Mesenchymal stem cell (in vitro differentiated cells and primary cell): ENCODE results near the gene PHTF2.

Experiments used
- DNase-seq: peaks from one replicate; pipeline ENCODE4 v3.0.0-alpha.2; 2013
- H2AFZ ChIP-seq: one replicate; pipeline ENCODE4 v1.6.1; 2013; ENCODE audit warnings: low read depth, mild to moderate bottlenecking, control low read depth, inconsistent platforms, low read length, moderate library complexity
- H2AK5ac ChIP-seq: 2 replicates; pipeline ENCODE4 v1.6.1; 2013; ENCODE audit warnings: low read length, moderate library complexity, mild to moderate bottlenecking, inconsistent platforms; ENCODE audit not compliant: severe bottlenecking
- H2BK120ac ChIP-seq: one replicate; pipeline ENCODE4 v1.6.1; 2013; ENCODE audit warnings: low read depth, mild to moderate bottlenecking, inconsistent platforms, low read length, moderate library complexity
- H2BK12ac ChIP-seq, 2 experiments: one replicate each; pipeline ENCODE4 v1.6.1; 2013; ENCODE audit warnings: inconsistent platforms in 2 of 2, low read length in 2 of 2, mild to moderate bottlenecking in 2 of 2, moderate library complexity in 2 of 2, control low read depth in 1 of 2
- H2BK15ac ChIP-seq: one replicate; pipeline ENCODE4 v1.6.1; 2013; ENCODE audit warnings: mild to moderate bottlenecking, low read depth, inconsistent platforms; ENCODE audit not compliant: poor library complexity, severe bottlenecking
- H2BK5ac ChIP-seq: 2 replicates; pipeline ENCODE4 v1.6.1; 2013; ENCODE audit warnings: low read depth, mild to moderate bottlenecking, low read length, control low read depth, inconsistent platforms; ENCODE audit not compliant: poor library complexity, severe bottlenecking
- H3K14ac ChIP-seq, 2 experiments: one replicate each; pipeline ENCODE4 v1.6.1; 2013; ENCODE audit warnings: inconsistent platforms in 2 of 2, low read length in 2 of 2, control low read depth in 1 of 2, mild to moderate bottlenecking in 1 of 2, moderate library complexity in 1 of 2
- H3K18ac ChIP-seq, 2 experiments: one replicate each; pipeline ENCODE4 v1.6.1; 2013; ENCODE audit warnings: inconsistent platforms in 2 of 2, low read length in 2 of 2, control low read depth in 1 of 2, low read depth in 1 of 2, mild to moderate bottlenecking in 1 of 2
- H3K23ac ChIP-seq, 2 experiments: one replicate each; pipeline ENCODE4 v1.6.1; 2013; ENCODE audit warnings: inconsistent platforms in 2 of 2, low read length in 2 of 2, mild to moderate bottlenecking in 2 of 2, moderate library complexity in 2 of 2, control low read depth in 1 of 2
- H3K27ac ChIP-seq: 2 replicates; pipeline ENCODE4 v1.5.1; 2013; ENCODE audit warnings: mild to moderate bottlenecking, moderate library complexity, low read length, control low read depth, inconsistent platforms; ENCODE audit not compliant: poor library complexity, severe bottlenecking
- H3K27me3 ChIP-seq, 2 experiments: 2 replicates each; pipeline versions ENCODE4 v1.6.1 to v1.7.0; 2013; ENCODE audit warnings: low read length in 2 of 2, mild to moderate bottlenecking in 2 of 2, moderate library complexity in 2 of 2, control low read depth in 1 of 2, inconsistent platforms in 1 of 2; ENCODE audit not compliant: control insufficient read depth in 1 of 2, insufficient read depth in 1 of 2
- H3K36me3 ChIP-seq, 2 experiments: 2 replicates each; pipeline versions ENCODE4 v1.6.1 to v1.7.0; 2013; ENCODE audit warnings: low read length in 2 of 2, control low read depth in 1 of 2, inconsistent platforms in 1 of 2, low read depth in 1 of 2, mild to moderate bottlenecking in 1 of 2; ENCODE audit not compliant: insufficient read depth in 2 of 2, control insufficient read depth in 1 of 2
- H3K4ac ChIP-seq, 2 experiments: one replicate each; pipeline ENCODE4 v1.6.1; 2013; ENCODE audit warnings: inconsistent platforms in 2 of 2, low read length in 2 of 2, mild to moderate bottlenecking in 2 of 2, moderate library complexity in 2 of 2, control low read depth in 1 of 2, low read depth in 1 of 2
- H3K4me1 ChIP-seq: 2 replicates; pipeline ENCODE4 v1.6.1; 2013; ENCODE audit warnings: low read depth, low read length, control low read depth; ENCODE audit not compliant: control insufficient read depth, insufficient read depth
- H3K4me2 ChIP-seq: 2 replicates; pipeline ENCODE4 v1.6.1; 2013; ENCODE audit warnings: low read length, mild to moderate bottlenecking, inconsistent platforms; ENCODE audit not compliant: poor library complexity, severe bottlenecking
- H3K4me3 ChIP-seq, 2 experiments: 2 replicates each; pipeline versions ENCODE4 v1.5.1 to v1.7.0; 2013; ENCODE audit warnings: low read length in 2 of 2, mild to moderate bottlenecking in 2 of 2, control low read depth in 1 of 2, low read depth in 1 of 2; ENCODE audit not compliant: insufficient read depth in 1 of 2
- H3K79me1 ChIP-seq: replicated peaks from 2 replicates; pipeline ENCODE4 v1.6.1; 2013; ENCODE audit warnings: mild to moderate bottlenecking, control low read depth, low read length, inconsistent platforms; ENCODE audit not compliant: poor library complexity, severe bottlenecking
- H3K9ac ChIP-seq: 2 replicates; pipeline ENCODE4 v1.7.0; 2013; ENCODE audit warnings: mild to moderate bottlenecking, low read length, moderate library complexity
- H3K9me3 ChIP-seq: 2 replicates; pipeline ENCODE4 v1.7.0; 2013; ENCODE audit warnings: mild to moderate bottlenecking, low read length; ENCODE audit not compliant: control insufficient read depth
- H4K8ac ChIP-seq: one replicate; pipeline ENCODE4 v1.6.1; 2013; ENCODE audit warnings: inconsistent platforms, mild to moderate bottlenecking, low read length, moderate library complexity
- H4K91ac ChIP-seq: one replicate; pipeline ENCODE4 v1.6.1; 2013; ENCODE audit warnings: mild to moderate bottlenecking, low read length, inconsistent platforms
- WGBS: methylation state at CpG from one replicate; pipeline ENCODE4 v1.1.7; 2013; ENCODE audit warnings: mixed read lengths; 5-methylcytosine and 5-hydroxymethylcytosine counted together

PHTF2 gene

DNA sequence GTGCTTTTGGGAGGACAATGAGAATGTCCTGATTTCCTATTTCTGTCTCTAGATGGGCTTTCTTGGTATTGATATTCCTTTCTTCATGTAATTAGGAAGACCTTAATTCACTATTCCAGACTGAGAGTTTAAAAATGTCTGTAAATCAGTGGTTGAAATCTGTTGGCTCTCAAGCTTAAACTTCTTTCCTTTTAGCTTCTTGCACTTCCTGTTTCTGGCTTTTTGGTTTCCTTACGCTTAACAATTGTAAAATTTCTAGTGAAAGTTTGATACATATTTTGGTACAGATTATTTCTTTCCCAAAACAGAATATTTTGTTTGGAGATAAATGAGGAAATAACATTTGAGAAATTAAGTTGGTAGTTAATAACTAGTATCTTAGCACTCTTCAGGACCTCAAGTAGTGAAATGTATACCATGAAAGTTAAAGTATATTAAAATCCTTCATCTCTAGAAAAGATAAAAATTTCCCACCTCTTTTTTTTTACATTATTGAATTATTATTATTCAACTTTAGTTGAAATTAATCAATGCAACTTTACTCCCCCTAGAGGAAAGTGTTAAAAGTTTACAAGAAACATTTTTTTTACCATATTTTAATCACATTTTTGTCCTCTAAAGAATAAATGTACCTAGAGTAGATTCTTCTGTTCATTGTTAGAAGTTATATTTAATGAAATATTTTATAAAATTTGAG is 137.2 kb downstream of the PHTF2 start:
- WGBS = no CpG with 5 or more reads among the region's 1 CpG
- no peak overlapping the region for H3K4me2 ChIP-seq

DNA sequence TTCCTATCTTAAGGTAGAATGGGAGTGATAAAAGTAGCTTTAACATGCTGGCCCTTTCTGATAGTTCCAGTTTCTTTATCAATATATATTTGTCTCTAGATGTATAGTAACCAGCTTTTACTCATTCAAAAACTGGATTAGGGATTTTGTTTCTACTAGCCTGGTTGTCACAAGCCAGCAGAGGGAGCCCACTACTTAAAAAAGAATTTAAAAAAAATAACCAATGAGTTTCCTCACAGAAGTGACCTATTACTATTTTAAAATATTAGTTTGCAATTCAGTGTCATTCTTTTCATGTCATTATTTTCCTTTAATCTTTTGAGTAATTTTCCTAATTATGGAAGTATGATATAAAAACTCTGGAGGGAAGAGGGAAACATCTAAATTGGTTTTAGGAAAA is 142.1 kb downstream of the PHTF2 start:
- no peaks in the 10 kb centered on the region for H3K27me3 ChIP-seq
- H3K27ac ChIP-seq = no peak overlapping the region
- H3K79me1 ChIP-seq = peaks cover 2% of the 10 kb centered on the region
- H4K91ac ChIP-seq = no peak overlapping the region
- peaks cover 3 to 8% of the 10 kb centered on the region in 2 experiments for H3K36me3 ChIP-seq
- H2AFZ ChIP-seq = no peak overlapping the region
- H3K4me1 ChIP-seq = no peaks in the 10 kb centered on the region
- H3K4me3 ChIP-seq = no peak overlapping the region
- peak; percentile 49 for DNase-seq
- H3K14ac ChIP-seq = no peak overlapping the region
- H3K9me3 ChIP-seq = no peaks in the 10 kb centered on the region
- no peak overlapping the region for H3K4me2 ChIP-seq
- no peak overlapping the region for H2BK5ac ChIP-seq
- no peak overlapping the region for H3K4ac ChIP-seq
- no peak overlapping the region for H3K9ac ChIP-seq
- H3K23ac ChIP-seq = no peak overlapping the region
- no peak overlapping the region for H2BK15ac ChIP-seq
- no peak overlapping the region for H2BK12ac ChIP-seq
- H3K18ac ChIP-seq = no peak overlapping the region
- H4K8ac ChIP-seq = no peak overlapping the region
- no peak overlapping the region for H2BK120ac ChIP-seq
- H2AK5ac ChIP-seq = no peak overlapping the region

More for the DNA sequence above, 137.2 kb downstream of the PHTF2 start:
- Histone ChIP-seq H3K18ac (no peak overlapping the region), H3K4ac (no peak overlapping the region), H2AFZ (no peak overlapping the region), H3K9me3 (no peaks in the 10 kb centered on the region), H3K23ac (no peak overlapping the region), H2BK15ac (no peak overlapping the region), H3K36me3 (no peaks in the 10 kb centered on the region), H3K4me3 (no peak overlapping the region), H2BK120ac (no peak overlapping the region), H2AK5ac (no peak overlapping the region), H4K8ac (no peak overlapping the region), H3K4me1 (no peaks in the 10 kb centered on the region), H3K9ac (peak overlapping the region; percentile 4), H2BK5ac (no peak overlapping the region), H2BK12ac (no peak overlapping the region), H3K79me1 (peaks cover 3% of the 10 kb centered on the region), H3K27ac (no peak overlapping the region), H3K27me3 (no peaks in the 10 kb centered on the region), H3K14ac (no peak overlapping the region), H4K91ac (no peak overlapping the region)
- DNase-seq = no peak

DNA sequence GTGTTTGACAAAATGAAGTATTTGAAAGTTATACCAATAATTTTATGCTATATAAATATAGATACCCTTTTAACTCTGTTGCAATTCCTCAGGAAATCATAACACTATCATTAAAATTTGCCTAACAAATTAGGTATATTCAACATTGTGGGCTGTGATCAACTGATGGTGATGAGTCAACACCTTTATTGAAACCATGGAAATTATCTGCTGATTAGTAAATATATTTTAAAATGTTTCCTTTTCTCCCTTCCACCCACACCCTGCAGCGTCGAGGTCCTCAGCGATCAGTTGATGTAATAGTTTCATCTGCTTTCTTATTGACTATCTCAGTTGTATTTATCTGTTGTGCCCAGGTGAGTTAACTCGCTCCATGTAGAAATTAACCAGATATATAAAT is 143.9 kb downstream of the PHTF2 start:
- H3K9me3 ChIP-seq = no peaks in the 10 kb centered on the region
- no peak overlapping the region for H3K27ac ChIP-seq
- H4K91ac ChIP-seq = no peak overlapping the region
- H3K18ac ChIP-seq = no peak overlapping the region
- 100% methylated on average over 3 of the region's 4 CpGs for WGBS
- H3K4me2 ChIP-seq = no peak overlapping the region
- no peaks in the 10 kb centered on the region for H3K27me3 ChIP-seq
- no peak overlapping the region for H2AK5ac ChIP-seq
- H3K4me3 ChIP-seq = no peak overlapping the region
- H3K4ac ChIP-seq = no peak overlapping the region
- no peak overlapping the region for H3K9ac ChIP-seq
- no peak overlapping the region for H2BK120ac ChIP-seq
- no peak overlapping the region for H2BK5ac ChIP-seq
- H2BK12ac ChIP-seq = no peak overlapping the region
- H3K23ac ChIP-seq = no peak overlapping the region
- no peak for DNase-seq
- H4K8ac ChIP-seq = no peak overlapping the region
- no peak overlapping the region for H3K14ac ChIP-seq
- peaks cover 3 to 8% of the 10 kb centered on the region in 2 experiments for H3K36me3 ChIP-seq
- H2AFZ ChIP-seq = no peak overlapping the region
- H2BK15ac ChIP-seq = no peak overlapping the region
- H3K4me1 ChIP-seq = no peaks in the 10 kb centered on the region
- H3K79me1 ChIP-seq = no peaks in the 10 kb centered on the region

DNA sequence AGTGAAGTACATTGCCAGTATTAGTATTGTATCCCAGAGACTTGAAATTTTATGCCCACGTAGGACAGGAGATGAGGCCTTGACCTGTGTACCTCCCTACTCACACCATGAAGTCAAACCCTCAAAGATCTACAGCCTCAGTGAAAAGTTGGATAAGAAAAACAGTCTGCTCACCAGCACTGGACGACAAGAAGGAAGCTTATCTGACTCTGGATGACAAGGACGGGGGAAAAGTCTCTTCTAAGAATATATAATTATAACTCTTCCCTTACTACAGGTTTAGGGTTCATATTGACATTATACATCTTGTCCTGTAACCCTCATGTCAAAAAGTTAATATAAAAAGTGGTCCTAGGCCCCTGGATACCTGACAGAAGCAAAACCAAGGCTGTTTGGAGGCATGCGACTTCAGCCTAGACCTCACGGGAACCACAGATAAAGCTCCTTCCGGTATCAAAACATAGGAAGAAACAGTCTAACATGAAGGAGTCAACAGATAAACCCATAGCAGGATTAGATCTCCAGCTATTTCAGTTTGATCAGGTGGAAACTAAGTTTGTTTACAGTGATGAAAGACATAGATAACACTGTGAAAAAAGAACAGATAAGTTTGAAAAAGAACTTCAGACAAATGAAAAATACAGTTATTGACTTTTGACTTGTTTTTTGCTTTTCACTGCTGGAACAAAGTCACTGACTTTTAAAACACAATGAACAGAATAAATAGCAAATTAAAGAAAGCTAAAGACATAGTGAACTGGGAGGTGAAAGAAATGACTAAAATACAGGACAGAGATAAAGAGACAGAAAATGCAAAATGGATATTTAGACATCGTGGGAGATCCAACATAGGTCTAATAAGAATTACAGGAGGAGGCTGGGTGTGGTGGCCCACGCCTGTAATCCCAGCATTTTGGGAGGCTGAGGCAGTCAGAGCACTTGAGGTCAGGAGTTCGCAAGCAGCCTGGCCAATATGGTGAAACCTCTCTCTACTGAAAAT is 145.9 kb downstream of the PHTF2 start:
- no peak overlapping the region for H3K9ac ChIP-seq
- no peak overlapping the region for H4K91ac ChIP-seq
- no peak overlapping the region for H3K4me2 ChIP-seq
- no peak overlapping the region for H3K27ac ChIP-seq
- H4K8ac ChIP-seq = no peak overlapping the region
- H3K4ac ChIP-seq = no peak overlapping the region
- no peaks in the 10 kb centered on the region for H3K4me1 ChIP-seq
- WGBS = 97% methylated on average over 6 of the region's 9 CpGs
- H2AFZ ChIP-seq = no peak overlapping the region
- H3K27me3 ChIP-seq = no peaks in the 10 kb centered on the region
- H2BK12ac ChIP-seq = no peak overlapping the region
- H3K79me1 ChIP-seq = no peaks in the 10 kb centered on the region
- no peak overlapping the region for H3K4me3 ChIP-seq
- no peak overlapping the region for H2AK5ac ChIP-seq
- DNase-seq = no peak
- H3K9me3 ChIP-seq = no peaks in the 10 kb centered on the region
- H2BK5ac ChIP-seq = no peak overlapping the region
- H3K23ac ChIP-seq = no peak overlapping the region
- no peak overlapping the region for H3K18ac ChIP-seq
- no peak overlapping the region for H3K14ac ChIP-seq
- no peak overlapping the region for H2BK15ac ChIP-seq
- H3K36me3 ChIP-seq = peaks cover 3 to 8% of the 10 kb centered on the region in 2 experiments
- no peak overlapping the region for H2BK120ac ChIP-seq
